ENCODE data around the gene LOXL4.

DNA sequence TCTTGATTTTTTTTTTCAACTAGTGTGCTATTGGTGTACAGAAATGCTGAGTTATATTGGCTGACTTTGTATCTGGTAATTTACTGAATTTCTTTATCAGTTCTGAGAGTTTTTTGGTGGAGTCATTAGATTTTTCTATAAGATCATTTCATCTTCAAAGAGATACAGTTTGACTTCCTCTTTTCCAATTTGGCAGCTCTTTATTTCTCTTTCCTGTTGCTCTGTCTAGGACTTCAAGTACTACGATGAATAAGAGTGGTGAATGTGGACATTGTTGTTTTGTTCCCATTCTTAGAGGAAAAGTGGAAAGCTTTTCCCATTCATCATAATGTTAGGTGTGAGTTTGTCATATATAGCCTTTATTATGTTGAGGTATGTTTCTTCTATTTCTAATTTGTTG lies 50.2 kb downstream of the LOXL4 start:
- TF ChIP-seq CTCF (IDR thresholded peaks at IDR 0.05): no peak
- no peak for TF ChIP-seq POLR2A (IDR thresholded peaks at IDR 0.05)
